SK-N-MC (cell line): ENCODE data around the gene TNC.

Experiments used
- EZH2 ChIP-seq: fragments of 200-600 bp; sonication (generic); IDR thresholded peaks from one replicate; pipeline ENCODE4 v1.6.1; 2017; ENCODE audit warnings: antibody characterized with exemption
- FOXP2 ChIP-seq: optimal IDR thresholded peaks from 2 replicates; pipeline ENCODE3; 2011; ENCODE audit warnings: mild to moderate bottlenecking, moderate library complexity; ENCODE audit not compliant: insufficient read depth; ENCODE audit errors: extremely low read length, control extremely low read depth
- POLR2AphosphoS5 ChIP-seq: IDR thresholded peaks from 2 replicates; pipeline ENCODE4 v1.6.1; 2012; ENCODE audit warnings: mild to moderate bottlenecking, low read depth, low read length, borderline replicate concordance

DNA sequence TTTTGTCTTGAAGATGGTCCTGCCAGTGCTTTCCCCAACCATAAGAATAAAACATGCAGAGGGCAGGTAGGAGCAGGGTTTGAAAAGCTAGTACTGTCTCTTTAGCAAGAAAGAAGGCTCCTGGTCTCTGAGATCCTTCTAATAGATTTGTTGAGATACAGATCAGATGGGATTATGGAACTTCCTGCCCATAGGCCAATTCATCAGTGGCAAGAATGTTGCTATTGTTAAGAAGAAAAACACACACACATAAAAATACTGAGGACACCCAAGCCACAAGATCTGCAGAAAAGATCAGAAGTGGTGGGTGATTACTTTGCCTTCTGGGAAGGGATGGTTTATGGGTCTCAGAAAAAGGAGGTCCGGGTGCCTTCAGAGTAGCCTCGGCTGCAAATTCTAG, 59.8 kb downstream of the TNC start:
- TF ChIP-seq EZH2 = no peak
- TF ChIP-seq POLR2AphosphoS5 = no peak
- no peak for TF ChIP-seq FOXP2
